Mesenchymal stem cell (in vitro differentiated cells and primary cell): ENCODE measurements around the gene ZNF594.
"Not testable (repeated sequence)": the region's sequence is repeated elsewhere in the genome, so short reads cannot be mapped to it uniquely, and the experiment has no call there.

Source experiments
- DNase-seq: peaks from one replicate; pipeline ENCODE4 v3.0.0-alpha.2; 2013
- H2AFZ ChIP-seq: one replicate; pipeline ENCODE4 v1.6.1; 2013; ENCODE audit warnings: low read depth, mild to moderate bottlenecking, control low read depth, inconsistent platforms, low read length, moderate library complexity
- H2AK5ac ChIP-seq: 2 replicates; pipeline ENCODE4 v1.6.1; 2013; ENCODE audit warnings: low read length, moderate library complexity, mild to moderate bottlenecking, inconsistent platforms; ENCODE audit not compliant: severe bottlenecking
- H2BK120ac ChIP-seq: one replicate; pipeline ENCODE4 v1.6.1; 2013; ENCODE audit warnings: low read depth, mild to moderate bottlenecking, inconsistent platforms, low read length, moderate library complexity
- H2BK12ac ChIP-seq, 2 experiments: one replicate each; pipeline ENCODE4 v1.6.1; 2013; ENCODE audit warnings: inconsistent platforms in 2 of 2, low read length in 2 of 2, mild to moderate bottlenecking in 2 of 2, moderate library complexity in 2 of 2, control low read depth in 1 of 2
- H2BK15ac ChIP-seq: one replicate; pipeline ENCODE4 v1.6.1; 2013; ENCODE audit warnings: mild to moderate bottlenecking, low read depth, inconsistent platforms; ENCODE audit not compliant: poor library complexity, severe bottlenecking
- H2BK5ac ChIP-seq: 2 replicates; pipeline ENCODE4 v1.6.1; 2013; ENCODE audit warnings: low read depth, mild to moderate bottlenecking, low read length, control low read depth, inconsistent platforms; ENCODE audit not compliant: poor library complexity, severe bottlenecking
- H3K14ac ChIP-seq, 2 experiments: one replicate each; pipeline ENCODE4 v1.6.1; 2013; ENCODE audit warnings: inconsistent platforms in 2 of 2, low read length in 2 of 2, control low read depth in 1 of 2, mild to moderate bottlenecking in 1 of 2, moderate library complexity in 1 of 2
- H3K18ac ChIP-seq, 2 experiments: one replicate each; pipeline ENCODE4 v1.6.1; 2013; ENCODE audit warnings: inconsistent platforms in 2 of 2, low read length in 2 of 2, control low read depth in 1 of 2, low read depth in 1 of 2, mild to moderate bottlenecking in 1 of 2
- H3K23ac ChIP-seq, 2 experiments: one replicate each; pipeline ENCODE4 v1.6.1; 2013; ENCODE audit warnings: inconsistent platforms in 2 of 2, low read length in 2 of 2, mild to moderate bottlenecking in 2 of 2, moderate library complexity in 2 of 2, control low read depth in 1 of 2
- H3K27ac ChIP-seq: 2 replicates; pipeline ENCODE4 v1.5.1; 2013; ENCODE audit warnings: mild to moderate bottlenecking, moderate library complexity, low read length, control low read depth, inconsistent platforms; ENCODE audit not compliant: poor library complexity, severe bottlenecking
- H3K27me3 ChIP-seq, 2 experiments: 2 replicates each; pipeline versions ENCODE4 v1.6.1 to v1.7.0; 2013; ENCODE audit warnings: low read length in 2 of 2, mild to moderate bottlenecking in 2 of 2, moderate library complexity in 2 of 2, control low read depth in 1 of 2, inconsistent platforms in 1 of 2; ENCODE audit not compliant: control insufficient read depth in 1 of 2, insufficient read depth in 1 of 2
- H3K36me3 ChIP-seq, 2 experiments: 2 replicates each; pipeline versions ENCODE4 v1.6.1 to v1.7.0; 2013; ENCODE audit warnings: low read length in 2 of 2, control low read depth in 1 of 2, inconsistent platforms in 1 of 2, low read depth in 1 of 2, mild to moderate bottlenecking in 1 of 2; ENCODE audit not compliant: insufficient read depth in 2 of 2, control insufficient read depth in 1 of 2
- H3K4ac ChIP-seq, 2 experiments: one replicate each; pipeline ENCODE4 v1.6.1; 2013; ENCODE audit warnings: inconsistent platforms in 2 of 2, low read length in 2 of 2, mild to moderate bottlenecking in 2 of 2, moderate library complexity in 2 of 2, control low read depth in 1 of 2, low read depth in 1 of 2
- H3K4me1 ChIP-seq: 2 replicates; pipeline ENCODE4 v1.6.1; 2013; ENCODE audit warnings: low read depth, low read length, control low read depth; ENCODE audit not compliant: control insufficient read depth, insufficient read depth
- H3K4me2 ChIP-seq: 2 replicates; pipeline ENCODE4 v1.6.1; 2013; ENCODE audit warnings: low read length, mild to moderate bottlenecking, inconsistent platforms; ENCODE audit not compliant: poor library complexity, severe bottlenecking
- H3K4me3 ChIP-seq, 2 experiments: 2 replicates each; pipeline versions ENCODE4 v1.5.1 to v1.7.0; 2013; ENCODE audit warnings: low read length in 2 of 2, mild to moderate bottlenecking in 2 of 2, control low read depth in 1 of 2, low read depth in 1 of 2; ENCODE audit not compliant: insufficient read depth in 1 of 2
- H3K79me1 ChIP-seq: replicated peaks from 2 replicates; pipeline ENCODE4 v1.6.1; 2013; ENCODE audit warnings: mild to moderate bottlenecking, control low read depth, low read length, inconsistent platforms; ENCODE audit not compliant: poor library complexity, severe bottlenecking
- H3K9ac ChIP-seq: 2 replicates; pipeline ENCODE4 v1.7.0; 2013; ENCODE audit warnings: mild to moderate bottlenecking, low read length, moderate library complexity
- H3K9me3 ChIP-seq: 2 replicates; pipeline ENCODE4 v1.7.0; 2013; ENCODE audit warnings: mild to moderate bottlenecking, low read length; ENCODE audit not compliant: control insufficient read depth
- H4K8ac ChIP-seq: one replicate; pipeline ENCODE4 v1.6.1; 2013; ENCODE audit warnings: inconsistent platforms, mild to moderate bottlenecking, low read length, moderate library complexity
- H4K91ac ChIP-seq: one replicate; pipeline ENCODE4 v1.6.1; 2013; ENCODE audit warnings: mild to moderate bottlenecking, low read length, inconsistent platforms
- WGBS: methylation state at CpG from one replicate; pipeline ENCODE4 v1.1.7; 2013; ENCODE audit warnings: mixed read lengths; 5-methylcytosine and 5-hydroxymethylcytosine counted together

ZNF594 gene

GRCh38 chr17:5219536-5219935, 27.9 kb upstream of the ZNF594 start:
- H2AFZ ChIP-seq = no peak overlapping the region
- no peak overlapping the region for H2AK5ac ChIP-seq
- H3K9ac ChIP-seq = no peak overlapping the region
- no peak overlapping the region for H3K14ac ChIP-seq
- no peak overlapping the region for H3K4me2 ChIP-seq
- no peak overlapping the region for H2BK15ac ChIP-seq
- no peak overlapping the region for H3K4ac ChIP-seq
- no peak overlapping the region for H2BK12ac ChIP-seq
- no peak overlapping the region for H4K8ac ChIP-seq
- no peak overlapping the region for H3K27ac ChIP-seq
- no peak overlapping the region for H3K18ac ChIP-seq
- H3K23ac ChIP-seq = no peak overlapping the region
- no peak overlapping the region for H3K4me3 ChIP-seq
- H3K79me1 ChIP-seq = no peaks in the 10 kb centered on the region
- H3K9me3 ChIP-seq = no peaks in the 10 kb centered on the region
- no peak for DNase-seq
- no peaks in the 10 kb centered on the region for H3K27me3 ChIP-seq
- H2BK120ac ChIP-seq = no peak overlapping the region
- 94% methylated on average over 6 of the region's 6 CpGs for WGBS
- no peak overlapping the region for H2BK5ac ChIP-seq
- H3K36me3 ChIP-seq = peaks cover 0 to 33% of the 10 kb centered on the region in 2 experiments
- H4K91ac ChIP-seq = no peak overlapping the region
- peaks cover 4% of the 10 kb centered on the region for H3K4me1 ChIP-seq

GRCh38 chr17:5217562-5217961, 25.9 kb upstream of the ZNF594 start:
- H3K9me3 ChIP-seq, H3K4ac ChIP-seq, H3K14ac ChIP-seq, H2BK12ac ChIP-seq, H2AFZ ChIP-seq, H2BK15ac ChIP-seq, DNase-seq, H3K4me2 ChIP-seq, H2BK120ac ChIP-seq, H3K4me3 ChIP-seq, H3K18ac ChIP-seq, H3K27ac ChIP-seq, H3K9ac ChIP-seq, H2BK5ac ChIP-seq, H3K23ac ChIP-seq, H3K27me3 ChIP-seq, H3K79me1 ChIP-seq, H4K91ac ChIP-seq, H4K8ac ChIP-seq, H2AK5ac ChIP-seq, H3K4me1 ChIP-seq: not testable (repeated sequence)
- 94% methylated on average over 2 of the region's 5 CpGs for WGBS
- peaks cover 4 to 27% of the 10 kb centered on the region in 2 experiments for H3K36me3 ChIP-seq

GRCh38 chr17:5211458-5211857, 19.8 kb upstream of the ZNF594 start:
- H3K36me3 ChIP-seq = peaks cover 9 to 16% of the 10 kb centered on the region in 2 experiments
- no peak overlapping the region for H3K9ac ChIP-seq
- peaks cover 7% of the 10 kb centered on the region for H3K79me1 ChIP-seq
- no peak overlapping the region for H2BK15ac ChIP-seq
- H3K4ac ChIP-seq = no peak overlapping the region
- H4K91ac ChIP-seq = no peak overlapping the region
- no peak overlapping the region for H3K4me2 ChIP-seq
- no peak overlapping the region for H3K14ac ChIP-seq
- H2BK120ac ChIP-seq = no peak overlapping the region
- no peak overlapping the region for H3K18ac ChIP-seq
- H3K9me3 ChIP-seq = no peaks in the 10 kb centered on the region
- no peak overlapping the region for H2BK5ac ChIP-seq
- H4K8ac ChIP-seq = no peak overlapping the region
- no peaks in the 10 kb centered on the region for H3K4me1 ChIP-seq
- H3K23ac ChIP-seq = no peak overlapping the region
- no peak overlapping the region for H2BK12ac ChIP-seq
- no peak overlapping the region for H3K4me3 ChIP-seq
- H3K27me3 ChIP-seq = no peaks in the 10 kb centered on the region
- no peak overlapping the region for H2AFZ ChIP-seq
- 94% methylated on average over 7 of the region's 7 CpGs for WGBS
- no peak overlapping the region for H3K27ac ChIP-seq
- no peak for DNase-seq
- H2AK5ac ChIP-seq = no peak overlapping the region

- no peak overlapping the region for H3K23ac ChIP-seq
- no peak overlapping the region for H4K8ac ChIP-seq
- H3K14ac ChIP-seq = no peak overlapping the region
- no peak overlapping the region for H2BK15ac ChIP-seq
- no peaks in the 10 kb centered on the region for H3K9me3 ChIP-seq
- H3K4me1 ChIP-seq = no peaks in the 10 kb centered on the region
- no peak overlapping the region for H3K18ac ChIP-seq
- H3K4me2 ChIP-seq = no peak overlapping the region
- H2BK120ac ChIP-seq = no peak overlapping the region
- H2BK5ac ChIP-seq = no peak overlapping the region
- no peak overlapping the region for H3K4me3 ChIP-seq
- WGBS = 96% methylated on average over 8 of the region's 8 CpGs
- H2BK12ac ChIP-seq = no peak overlapping the region
- H3K9ac ChIP-seq = no peak overlapping the region
- peaks cover 9 to 11% of the 10 kb centered on the region in 2 experiments for H3K36me3 ChIP-seq
- H3K79me1 ChIP-seq = peaks cover 7% of the 10 kb centered on the region
- H2AFZ ChIP-seq = no peak overlapping the region
- H3K27me3 ChIP-seq = no peaks in the 10 kb centered on the region
- H4K91ac ChIP-seq = no peak overlapping the region
- no peak for DNase-seq
- no peak overlapping the region for H3K4ac ChIP-seq
- H2AK5ac ChIP-seq = no peak overlapping the region
- no peak overlapping the region for H3K27ac ChIP-seq
Observed at GRCh38 chr17:5210614-5211252, 19.1 kb upstream of the ZNF594 start.
